LNCAP (cell line): ENCODE results near the gene CORO2A.

Source experiments
- TF ChIP-seq, protein P1 (sequence below): fragments of 450-650 bp; IDR thresholded peaks from 2 replicates; pipeline ENCODE4 v1.5.1; 2017; ENCODE audit warnings: mild to moderate bottlenecking

CORO2A gene

DNA sequence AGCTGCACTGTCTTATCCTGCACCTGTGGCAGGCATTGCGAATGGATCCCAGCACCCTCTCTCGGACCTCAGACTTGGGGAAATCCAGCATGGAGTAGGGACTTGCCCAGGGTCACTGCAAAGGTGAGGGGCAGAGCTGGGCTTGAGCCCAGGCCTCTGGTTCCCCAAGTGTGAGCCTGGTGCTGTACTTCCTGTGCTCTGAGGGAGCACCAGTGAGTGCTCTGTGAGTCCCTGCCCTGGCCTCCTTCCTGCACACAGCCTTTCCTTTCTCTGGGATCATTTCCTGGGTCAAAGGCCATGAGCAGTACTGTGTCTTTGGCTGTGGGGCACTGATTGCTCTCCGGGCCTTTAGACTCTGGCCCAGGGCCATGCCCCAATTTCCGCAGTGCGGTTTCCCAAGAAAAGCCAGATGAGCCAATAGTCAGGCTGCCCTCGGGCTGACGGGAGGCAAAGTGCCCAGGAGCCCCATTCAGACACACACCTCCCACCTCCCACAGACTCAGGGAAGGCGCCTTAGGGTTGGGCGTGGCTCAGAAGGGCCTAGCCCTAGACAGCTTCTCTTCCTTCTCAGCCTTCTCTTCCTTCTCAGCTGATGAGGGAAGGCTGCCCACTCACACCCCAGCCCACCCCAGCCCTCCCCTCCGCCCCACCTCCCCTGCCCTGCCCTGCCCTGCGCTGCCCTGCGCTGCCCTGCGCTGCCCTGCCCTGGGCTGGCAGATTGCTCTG, 50.1 kb downstream of the CORO2A start:
- TF ChIP-seq, protein P1, sequence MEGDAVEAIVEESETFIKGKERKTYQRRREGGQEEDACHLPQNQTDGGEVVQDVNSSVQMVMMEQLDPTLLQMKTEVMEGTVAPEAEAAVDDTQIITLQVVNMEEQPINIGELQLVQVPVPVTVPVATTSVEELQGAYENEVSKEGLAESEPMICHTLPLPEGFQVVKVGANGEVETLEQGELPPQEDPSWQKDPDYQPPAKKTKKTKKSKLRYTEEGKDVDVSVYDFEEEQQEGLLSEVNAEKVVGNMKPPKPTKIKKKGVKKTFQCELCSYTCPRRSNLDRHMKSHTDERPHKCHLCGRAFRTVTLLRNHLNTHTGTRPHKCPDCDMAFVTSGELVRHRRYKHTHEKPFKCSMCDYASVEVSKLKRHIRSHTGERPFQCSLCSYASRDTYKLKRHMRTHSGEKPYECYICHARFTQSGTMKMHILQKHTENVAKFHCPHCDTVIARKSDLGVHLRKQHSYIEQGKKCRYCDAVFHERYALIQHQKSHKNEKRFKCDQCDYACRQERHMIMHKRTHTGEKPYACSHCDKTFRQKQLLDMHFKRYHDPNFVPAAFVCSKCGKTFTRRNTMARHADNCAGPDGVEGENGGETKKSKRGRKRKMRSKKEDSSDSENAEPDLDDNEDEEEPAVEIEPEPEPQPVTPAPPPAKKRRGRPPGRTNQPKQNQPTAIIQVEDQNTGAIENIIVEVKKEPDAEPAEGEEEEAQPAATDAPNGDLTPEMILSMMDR, result no peak

GRCh38 chr9:98140503-98140902, 51.9 kb downstream of the CORO2A start:
- TF ChIP-seq, protein P1, result no peak

GRCh38 chr9:98136489-98136888, 55.9 kb downstream of the CORO2A start:
- TF ChIP-seq, protein P1, result no peak

GRCh38 chr9:98135938-98136337, 56.5 kb downstream of the CORO2A start:
- TF ChIP-seq, protein P1, result no peak

- TF ChIP-seq, protein P1, result no peak
These were observed 56.9 kb downstream of the CORO2A start for GRCh38 chr9:98135558-98135934.

GRCh38 chr9:98134702-98135557, 57.5 kb downstream of the CORO2A start:
- TF ChIP-seq, protein P1, result no peak

DNA sequence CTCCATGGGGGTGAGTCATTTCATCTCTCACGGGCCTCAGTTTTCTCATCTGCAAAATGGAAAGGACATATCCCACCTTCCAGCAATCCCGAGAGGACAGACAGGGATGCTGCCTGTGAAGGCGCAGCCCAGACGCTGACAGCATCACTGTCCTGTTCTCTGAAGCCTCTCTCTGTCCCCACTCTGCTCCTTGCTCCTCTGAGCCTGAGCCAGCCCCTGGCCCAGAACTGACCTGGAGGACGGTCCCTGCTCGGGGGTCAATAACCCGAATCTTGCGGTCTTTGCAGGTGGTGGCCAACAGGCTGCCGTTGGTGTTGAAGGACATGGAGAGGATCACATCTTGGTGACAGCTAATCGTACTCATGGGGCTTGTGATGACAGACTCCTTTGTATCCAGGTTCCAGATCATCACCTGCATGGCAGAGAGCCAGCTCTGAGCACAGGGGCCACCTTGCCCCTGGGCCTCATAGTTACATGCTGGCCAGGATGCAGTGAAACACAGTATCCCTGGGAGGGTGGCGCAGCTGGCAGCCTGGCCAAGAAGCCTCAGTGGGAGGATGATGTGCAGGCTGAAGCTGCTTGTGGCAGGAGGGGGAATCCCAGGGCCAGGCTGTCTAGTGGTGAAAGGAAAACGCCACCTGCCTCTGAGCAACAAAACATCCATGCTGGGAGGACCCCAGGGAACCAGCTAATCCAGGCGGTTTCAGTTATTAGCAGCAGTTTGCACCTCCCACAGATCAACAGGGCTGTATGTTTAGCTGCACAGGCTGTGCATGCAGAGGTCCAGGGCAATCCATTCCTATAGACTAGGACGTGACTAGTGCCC, 59.4 kb downstream of the CORO2A start:
- TF ChIP-seq, protein P1, result no peak
